GM13977 (cell line): ENCODE results near the gene UGT1A6.

Experiments used
- DNase-seq: peaks from one replicate; pipeline ENCODE4 v3.0.0; 2012; ENCODE audit warnings: low spot score
- CTCF ChIP-seq: IDR thresholded peaks from 2 replicates; pipeline ENCODE4 v1.5.1; 2012; ENCODE audit warnings: mild to moderate bottlenecking, control low read depth; ENCODE audit not compliant: insufficient read depth; ENCODE audit errors: extremely low read depth, missing control alignments
- in situ Hi-C: fragments of 300-500 bp; cut with MboI; formaldehyde crosslinking; loops from one replicate; pipeline ENCODE4 v1.12.0; 2022; ENCODE audit warnings: low sequenced_read_pairs, low pct_unique_long_range_greater_than_20kb, mixed read lengths, inconsistent platforms; ENCODE audit not compliant: unreplicated experiment

The UGT1A6 gene

GRCh38 chr2:233796254-233796653, 103.6 kb downstream of the UGT1A6 start:
- DNase-seq: no peak
- in situ Hi-C loops: no loop called here
- TF ChIP-seq CTCF: no peak

GRCh38 chr2:233798335-233799086, 105.8 kb downstream of the UGT1A6 start:
- in situ Hi-C loops: no loop called here
- TF ChIP-seq CTCF: no peak
- no peak for DNase-seq

- no peak for TF ChIP-seq CTCF
- DNase-seq: no peak
- in situ Hi-C loops: no loop called here
Observed at GRCh38 chr2:233799087-233799665, 106.5 kb downstream of the UGT1A6 start.

GRCh38 chr2:233799716-233800115, 107.0 kb downstream of the UGT1A6 start:
- in situ Hi-C loops: no loop called here
- no peak for TF ChIP-seq CTCF
- DNase-seq: no peak

- DNase-seq: no peak
- TF ChIP-seq CTCF: no peak
- in situ Hi-C loops: no loop called here
Observed at GRCh38 chr2:233800208-233800607, 107.5 kb downstream of the UGT1A6 start.

- DNase-seq: no peak
- peak; percentile 5 for TF ChIP-seq CTCF
- in situ Hi-C loops: no loop called here
Observed at GRCh38 chr2:233801357-233802131, 108.9 kb downstream of the UGT1A6 start.
